Ecto neural progenitor cell (in vitro differentiated cells): ENCODE results near the gene ADGRB3.
"Not testable (repeated sequence)": the region's sequence is repeated elsewhere in the genome, so short reads cannot be mapped to it uniquely, and the experiment has no call there.

ENCODE experiments used
- DNase-seq: peaks from one replicate; pipeline ENCODE4 v3.0.0-alpha.2; 2018; ENCODE audit warnings: low spot score

The ADGRB3 gene

DNA sequence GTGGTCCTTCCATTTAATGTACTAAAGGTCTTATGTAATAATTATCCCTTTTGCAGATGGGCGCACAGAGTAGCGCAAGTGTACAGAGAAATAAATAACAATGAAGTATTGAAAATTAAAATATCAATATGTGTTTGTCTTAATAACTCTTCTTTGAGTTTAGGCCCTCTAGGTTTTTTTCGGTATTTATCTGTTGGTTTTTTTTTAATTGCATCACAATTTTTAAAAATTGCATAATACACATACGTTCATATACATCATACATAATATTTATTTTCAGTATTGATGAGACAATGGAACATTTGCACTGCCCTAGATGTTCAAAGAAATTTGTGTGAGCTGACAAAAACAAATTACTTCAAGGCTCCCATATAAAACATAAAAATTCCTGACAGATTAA, 15.1 kb downstream of the ADGRB3 start:
- no peak for DNase-seq

DNA sequence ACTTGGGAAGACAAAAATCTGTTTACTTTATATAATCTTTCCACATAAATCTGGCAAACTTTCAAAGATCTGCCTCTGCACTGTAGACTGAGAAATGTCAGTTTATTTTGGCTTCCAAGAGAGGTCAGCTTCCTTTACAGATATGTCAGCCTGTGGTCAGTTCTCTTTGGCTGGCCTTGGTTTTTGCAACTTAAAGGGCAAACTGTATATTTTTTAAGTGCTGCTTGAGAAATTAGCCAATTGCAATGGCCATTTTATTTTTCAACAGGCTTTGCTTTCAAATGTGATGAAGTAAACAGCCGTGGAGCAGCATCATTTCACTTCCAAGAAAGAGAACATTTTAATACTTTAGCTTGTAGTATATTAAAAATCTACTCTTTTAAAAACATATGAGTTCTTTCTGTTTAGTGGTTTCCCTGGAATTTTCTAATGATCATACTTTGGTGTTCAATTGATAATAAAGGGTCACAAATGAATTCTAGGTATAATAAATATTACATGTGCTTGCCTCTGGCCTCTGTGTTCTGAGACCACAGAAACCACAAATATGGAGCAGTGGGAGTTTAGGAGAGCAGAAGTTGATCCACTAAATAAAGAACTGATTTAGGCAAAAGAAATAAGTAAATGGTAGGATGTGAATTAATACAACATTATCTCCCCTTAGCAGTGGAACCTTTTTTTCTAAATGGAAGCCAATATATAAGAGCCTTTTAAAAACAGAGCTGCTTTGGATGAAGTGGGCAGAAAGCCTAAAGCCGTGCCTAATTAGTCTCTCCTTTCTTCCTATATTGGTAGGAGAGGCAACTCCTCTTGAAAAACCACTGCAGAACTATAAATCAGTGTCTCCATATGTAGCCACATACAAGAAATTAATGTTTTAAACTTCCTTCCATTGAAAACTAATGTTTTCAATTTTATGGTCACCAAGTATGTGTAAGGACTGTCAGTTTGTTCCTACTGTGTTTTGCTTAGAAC, 16.2 kb downstream of the ADGRB3 start:
- no peak for DNase-seq

DNA sequence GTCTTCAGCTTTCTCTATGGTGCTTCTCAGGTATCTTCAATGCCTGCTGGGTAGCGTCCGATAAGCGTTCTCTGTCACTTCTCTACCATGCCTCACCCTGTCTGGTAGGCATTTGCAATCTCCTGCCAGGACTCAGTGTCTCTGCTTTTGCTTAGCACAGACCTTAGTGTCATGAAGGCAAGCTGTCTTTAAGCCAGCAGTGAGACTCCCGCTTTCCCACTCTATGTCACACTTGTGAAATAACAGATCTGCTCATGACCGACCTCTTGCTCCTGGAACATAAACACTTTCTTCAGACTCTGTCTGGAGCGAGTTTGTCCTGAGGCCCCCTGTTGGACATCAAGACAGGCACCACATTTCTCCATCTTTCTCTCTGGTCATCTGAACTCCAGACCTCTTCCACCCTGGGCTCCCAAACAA, 17.0 kb downstream of the ADGRB3 start:
- no peak for DNase-seq

DNA sequence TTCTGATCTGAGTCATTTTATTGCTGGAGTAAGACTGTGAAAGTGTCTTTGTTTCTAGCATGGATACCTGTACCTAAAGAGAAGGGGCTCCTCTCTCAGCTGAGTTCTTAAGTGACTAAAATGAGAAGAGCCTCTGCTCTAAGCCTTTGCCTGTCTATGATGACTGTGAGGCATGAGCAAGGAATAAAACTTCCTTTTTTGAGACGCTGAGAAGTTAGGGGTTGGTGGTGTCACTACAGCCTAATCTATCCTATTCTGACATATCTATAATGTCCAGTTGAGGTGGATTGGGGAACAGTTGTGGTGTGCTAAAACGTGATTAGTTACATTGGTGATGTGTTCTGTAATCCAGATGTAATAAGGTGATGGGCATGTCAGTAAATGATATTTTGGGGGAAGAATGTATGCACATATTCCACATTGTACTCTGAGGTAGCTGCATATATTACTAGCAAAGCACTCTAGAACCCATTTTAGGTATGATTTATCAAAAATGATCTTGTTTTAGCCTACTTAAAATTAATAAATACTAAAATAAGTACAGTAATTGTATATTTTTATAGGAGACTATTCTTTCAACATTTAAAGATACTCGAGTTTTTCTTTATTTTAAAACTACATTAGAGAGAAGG, 18.1 kb downstream of the ADGRB3 start:
- no peak for DNase-seq

DNA sequence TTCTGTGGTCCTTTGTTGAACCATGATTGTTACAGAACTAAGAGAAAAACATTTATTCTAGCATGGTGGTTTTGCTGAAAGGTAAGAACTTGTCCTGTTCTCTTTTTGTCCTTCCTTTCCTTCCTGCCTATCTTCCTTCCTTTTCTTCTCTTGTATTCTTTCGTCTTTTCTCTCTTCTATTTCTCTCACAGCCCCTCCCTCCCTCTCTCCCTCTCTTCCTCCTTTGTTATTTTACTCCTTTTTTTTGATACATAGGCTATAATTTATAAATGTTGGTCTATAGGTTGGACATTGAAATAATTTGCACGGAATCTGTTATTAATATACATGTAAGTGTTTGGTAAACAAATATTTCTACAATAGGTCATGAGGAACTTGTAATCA, 18.6 kb downstream of the ADGRB3 start:
- DNase-seq: no peak

DNA sequence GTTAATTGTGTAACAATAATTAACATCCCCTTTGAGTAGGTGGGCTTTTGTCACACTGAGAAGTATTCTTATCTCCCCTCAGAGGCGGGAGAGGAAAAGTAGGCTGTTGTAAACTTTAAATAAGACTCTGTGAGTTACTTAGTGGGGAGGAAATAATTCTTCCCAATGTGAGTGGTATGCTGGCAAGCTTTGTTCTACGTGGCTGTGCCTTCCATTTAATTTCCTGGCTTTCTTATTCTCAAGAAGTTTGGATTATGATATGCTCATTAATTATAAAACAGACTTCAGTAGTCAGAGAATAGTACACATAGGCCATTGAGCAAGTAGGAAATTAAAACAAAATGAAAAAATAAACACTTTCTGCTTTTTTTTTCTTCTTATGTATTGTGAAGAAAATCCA, 19.1 kb downstream of the ADGRB3 start:
- no peak for DNase-seq

DNA sequence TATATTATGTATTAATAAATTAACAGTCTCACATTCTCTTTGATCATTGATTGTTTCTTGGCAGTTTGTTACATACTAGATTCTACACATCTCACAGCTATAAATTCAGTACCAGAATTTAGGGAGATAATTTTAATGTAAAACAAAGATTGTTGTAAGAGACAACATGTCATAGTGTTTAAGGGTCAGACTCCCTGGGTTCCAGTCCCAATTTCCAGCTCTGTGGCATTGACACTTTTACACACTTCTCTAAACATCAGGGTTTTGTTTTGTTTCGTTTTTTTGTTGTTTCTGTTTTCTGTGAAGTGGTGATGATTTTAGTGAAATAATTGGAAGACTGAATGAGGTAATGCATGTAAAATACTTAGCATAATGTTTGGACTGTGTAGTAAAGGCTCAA, 19.9 kb downstream of the ADGRB3 start:
- DNase-seq: no peak

DNA sequence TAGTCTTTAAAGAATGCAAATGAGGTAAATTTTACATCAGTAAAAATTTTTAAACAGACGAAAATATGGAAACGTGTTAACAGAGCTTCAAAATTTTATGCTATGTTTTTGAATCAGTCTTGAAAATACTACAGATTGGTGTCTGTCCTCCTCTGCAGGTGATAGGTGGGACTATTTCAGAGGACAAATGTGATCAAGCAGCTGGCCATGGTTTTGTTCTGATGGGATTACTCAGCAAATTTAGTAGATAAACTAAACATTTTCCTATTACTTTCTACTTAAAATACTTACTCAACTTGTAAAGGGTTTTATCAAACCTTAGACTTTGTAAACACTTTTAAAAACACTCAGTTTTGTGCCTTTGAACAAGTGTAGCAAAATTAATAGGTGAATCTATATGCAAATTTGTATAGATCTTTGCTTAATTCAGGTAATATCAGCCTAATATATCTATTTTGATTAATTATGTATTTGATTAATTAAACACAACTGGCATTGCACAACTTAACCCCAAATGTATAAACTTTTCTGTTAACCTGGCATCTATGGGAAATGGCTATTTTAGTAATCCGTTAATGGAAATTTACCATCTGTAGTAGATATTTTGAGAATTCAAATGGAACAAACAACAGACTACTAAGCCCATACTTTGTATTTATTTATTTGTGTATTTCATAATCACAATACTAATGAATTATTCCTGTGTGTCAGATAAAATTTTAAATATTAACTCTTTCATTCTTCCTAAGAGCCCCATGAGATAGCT, 22.5 kb downstream of the ADGRB3 start:
- DNase-seq: no peak

DNA sequence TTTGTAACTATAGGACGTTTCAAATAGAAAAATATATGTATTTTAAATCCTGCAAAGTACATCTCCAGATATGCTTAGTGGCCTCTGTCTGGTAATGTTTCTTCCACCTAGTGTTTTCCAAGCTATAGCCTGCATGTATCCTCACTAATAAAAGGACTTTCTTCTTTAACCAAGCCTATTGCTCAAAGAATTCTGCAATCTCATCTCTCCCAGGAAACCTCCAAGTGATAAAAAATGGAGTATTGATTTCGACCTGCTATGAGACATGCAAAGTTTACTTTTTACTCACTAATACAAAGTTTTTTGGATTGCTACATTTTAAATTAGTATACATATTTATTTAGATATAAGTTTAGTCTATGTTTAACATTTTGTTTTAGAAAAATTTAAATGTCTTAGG, 23.3 kb downstream of the ADGRB3 start:
- no peak for DNase-seq

DNA sequence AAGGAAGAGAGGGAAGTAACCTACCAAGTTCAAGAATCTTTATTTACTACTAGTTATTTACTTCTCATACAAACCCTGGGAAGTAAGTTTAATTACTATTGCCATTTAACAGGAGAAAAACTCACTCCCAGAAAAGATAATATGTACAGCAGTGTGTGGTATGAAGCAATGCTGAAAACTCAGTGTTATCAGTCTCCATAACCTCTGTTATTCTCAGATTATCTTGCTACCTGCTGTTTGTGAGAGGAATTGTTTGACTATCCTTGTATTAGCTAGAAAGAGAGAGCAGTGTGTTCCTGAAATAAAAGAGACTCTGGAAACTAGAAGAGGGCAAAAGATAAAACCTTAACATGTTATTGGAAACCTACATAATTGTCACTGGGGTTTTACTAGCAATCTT, 38.2 kb downstream of the ADGRB3 start:
- DNase-seq: no peak

DNA sequence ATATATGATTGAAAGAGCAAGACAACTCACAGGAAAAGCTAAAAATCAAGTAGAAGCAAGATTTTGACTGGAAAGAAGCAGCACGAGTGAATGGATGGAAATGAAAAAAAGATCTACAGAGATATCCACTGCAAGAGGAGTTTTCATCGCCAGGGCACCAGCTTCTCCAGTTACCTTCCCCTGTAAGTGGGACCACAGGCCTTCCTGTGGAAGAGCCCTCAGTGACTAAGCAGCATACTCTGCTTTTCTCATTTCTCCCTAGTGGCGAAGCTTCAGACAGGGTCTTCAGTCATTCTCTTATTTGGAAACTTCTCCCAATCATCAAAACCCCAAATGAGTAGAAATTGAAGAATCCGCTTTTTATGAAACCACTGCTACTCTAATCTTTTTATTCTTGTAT, 40.5 kb downstream of the ADGRB3 start:
- DNase-seq: no peak

DNA sequence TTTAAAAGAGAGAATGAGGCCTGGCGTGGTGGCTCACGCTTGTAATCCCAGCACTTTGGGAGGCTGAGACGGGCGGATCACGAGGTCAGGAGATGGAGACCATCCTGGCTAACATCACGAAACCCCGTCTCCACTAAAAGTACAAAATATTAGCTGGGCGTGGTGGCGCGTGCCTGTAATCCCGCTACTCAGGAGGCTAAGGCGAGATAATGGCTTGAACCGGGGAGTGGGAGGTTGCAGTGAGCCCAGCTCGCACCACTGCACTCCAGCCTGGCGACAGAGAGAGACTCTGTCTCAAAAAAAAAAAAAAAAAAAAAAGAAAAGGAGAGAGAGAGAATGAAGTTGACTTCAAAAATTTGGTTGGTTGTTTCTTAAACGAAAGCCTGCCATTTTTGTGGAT, 41.0 kb downstream of the ADGRB3 start:
- not testable (repeated sequence) for DNase-seq

DNA sequence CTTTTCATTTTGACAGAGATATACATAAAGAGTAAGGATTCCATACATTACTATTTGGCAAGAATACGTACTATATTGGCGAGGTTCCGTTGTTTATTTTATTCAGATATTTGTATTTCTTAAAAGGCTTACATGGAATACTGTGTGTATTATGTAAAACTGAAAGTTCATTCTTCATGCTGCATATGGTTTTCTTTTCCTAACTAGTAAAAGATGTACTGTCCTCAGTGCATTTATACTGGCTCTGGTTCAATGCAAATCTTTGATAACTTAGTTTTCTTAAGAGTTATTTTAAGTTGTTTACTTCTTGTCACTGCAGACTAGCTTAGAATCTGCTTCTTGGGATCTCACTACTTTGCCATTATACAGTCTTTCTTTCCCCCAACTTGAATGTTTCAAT, 42.0 kb downstream of the ADGRB3 start:
- no peak for DNase-seq

DNA sequence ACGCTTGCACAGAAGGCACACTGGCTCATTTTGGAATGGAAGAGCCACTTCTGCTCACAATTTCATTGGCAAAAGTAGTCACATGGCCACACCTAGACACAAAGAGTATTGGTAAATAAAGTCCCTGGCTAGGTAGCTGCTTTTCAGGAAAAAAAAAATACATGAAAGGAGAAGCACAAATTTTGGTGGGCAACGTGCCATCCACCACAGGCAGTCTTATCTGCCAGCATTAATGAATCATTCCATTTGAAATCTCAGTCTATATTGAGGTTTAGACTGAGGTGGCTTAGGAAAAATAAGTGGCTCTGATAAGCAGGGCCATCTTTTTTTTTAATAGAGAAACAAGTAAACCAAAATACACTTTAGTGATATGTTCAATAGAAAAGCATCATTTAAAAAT, 44.3 kb downstream of the ADGRB3 start:
- DNase-seq: no peak

DNA sequence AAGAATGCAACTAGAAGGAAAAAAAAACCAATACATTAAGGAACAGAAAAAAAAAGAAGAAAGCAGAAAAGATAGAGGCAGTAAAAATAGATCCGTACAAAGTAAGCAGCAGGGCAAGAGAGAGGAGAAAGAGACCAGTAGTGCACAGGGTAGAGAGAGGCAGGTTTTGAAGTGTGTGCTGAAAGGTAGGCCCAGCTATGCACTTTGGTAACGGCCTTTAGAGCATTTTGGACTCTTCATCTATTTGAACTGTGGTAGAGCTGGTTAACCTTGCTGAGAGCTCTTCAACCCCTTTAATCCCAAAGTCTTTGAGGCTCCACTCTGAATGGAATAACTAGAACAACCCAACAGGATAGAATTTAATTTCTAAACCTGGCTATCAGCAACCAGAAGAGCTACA, 45.2 kb downstream of the ADGRB3 start:
- DNase-seq: no peak

DNA sequence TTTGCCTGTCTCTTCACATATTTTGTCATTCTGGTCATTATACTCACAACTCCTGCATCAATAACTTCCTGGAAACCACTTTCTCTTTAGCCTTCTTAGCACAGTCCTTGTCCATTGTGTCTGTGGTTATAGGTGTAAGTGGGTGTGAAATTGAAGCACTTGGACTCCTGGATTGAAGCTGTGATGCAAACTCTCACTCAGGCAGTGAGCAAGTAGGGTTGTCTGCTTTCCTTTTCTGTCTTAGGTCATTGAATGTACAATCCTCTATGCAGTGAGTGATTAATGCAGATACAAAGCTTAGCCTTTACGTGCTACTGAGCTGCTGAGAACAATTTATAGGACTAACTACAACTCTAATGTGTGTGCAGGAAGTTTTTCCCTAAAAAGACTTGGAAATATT, 54.8 kb downstream of the ADGRB3 start:
- DNase-seq: no peak

DNA sequence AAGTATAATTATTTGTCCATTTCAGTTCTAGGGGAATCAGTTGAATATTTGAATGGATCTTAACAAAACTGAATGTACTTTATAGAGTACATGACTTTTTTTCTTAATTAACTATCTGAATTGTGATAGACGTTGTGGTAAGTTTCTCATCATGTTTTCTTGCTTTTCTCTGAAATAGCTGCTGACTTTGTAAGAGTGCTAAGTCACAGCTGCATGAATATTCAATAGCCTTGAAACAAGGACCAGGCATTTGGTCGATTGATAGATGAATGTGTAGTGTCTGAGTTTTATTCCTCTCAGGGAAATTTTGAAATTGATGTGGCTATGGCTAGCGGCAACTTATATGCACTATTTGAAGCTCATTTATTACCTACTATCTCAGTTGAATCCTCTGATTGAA, 56.0 kb downstream of the ADGRB3 start:
- no peak for DNase-seq

DNA sequence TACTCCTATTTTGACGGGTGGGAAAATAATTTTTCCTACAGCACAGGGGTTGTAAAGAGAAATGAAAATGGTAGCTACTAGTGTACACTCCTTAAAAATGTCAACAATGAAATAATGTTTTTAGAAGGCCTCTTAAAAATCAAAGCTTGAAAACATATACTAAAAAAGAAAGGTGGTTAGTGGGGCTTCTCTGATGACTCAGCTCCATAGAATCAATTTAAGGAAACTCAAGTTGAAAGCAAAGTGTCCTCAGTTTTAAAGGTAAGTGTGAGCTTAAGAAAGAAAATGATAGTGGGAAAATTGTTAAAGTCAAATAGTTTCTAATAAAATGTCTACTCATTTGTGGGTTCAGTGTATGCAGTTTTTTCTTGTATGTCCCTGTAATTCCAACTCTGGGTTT, 58.2 kb downstream of the ADGRB3 start:
- DNase-seq: no peak

DNA sequence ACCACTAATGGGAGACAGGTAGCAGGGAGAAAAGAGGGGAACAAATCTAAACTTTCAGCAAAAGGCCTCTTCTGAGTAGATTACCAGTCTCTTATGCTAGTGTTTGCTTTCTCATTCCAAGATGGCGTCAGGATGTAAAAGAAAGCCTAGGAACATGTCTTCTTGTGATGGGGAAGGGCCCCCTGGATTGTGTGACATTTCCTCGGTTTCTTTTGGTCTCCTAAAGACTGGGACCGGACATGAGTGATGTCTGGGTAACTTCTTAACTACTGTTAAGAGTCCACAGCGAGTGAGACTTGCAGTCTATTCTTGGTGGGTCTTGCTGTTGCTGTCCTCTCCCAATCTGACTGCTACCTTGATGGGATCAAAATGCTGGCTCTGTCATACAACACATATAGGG, 60.3 kb downstream of the ADGRB3 start:
- no peak for DNase-seq

DNA sequence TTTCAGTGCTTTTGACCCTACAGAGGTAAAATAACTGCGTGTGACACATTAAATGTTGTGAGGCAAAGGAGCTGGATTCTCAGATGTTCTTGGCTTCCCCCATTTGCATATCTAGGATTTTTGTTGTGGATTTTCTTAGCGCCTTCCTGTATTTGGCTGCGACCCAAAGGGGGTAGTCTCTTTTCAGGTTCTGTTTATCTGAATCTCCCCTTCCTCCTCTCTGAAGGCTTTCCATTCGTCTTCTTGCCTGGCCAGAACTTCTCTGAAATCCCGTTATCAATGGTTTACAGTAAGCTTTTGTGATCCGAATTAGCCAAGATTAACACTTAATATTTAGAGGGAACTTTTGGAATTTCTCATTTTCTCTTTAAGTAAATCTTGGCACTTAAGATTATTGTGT, 60.8 kb downstream of the ADGRB3 start:
- DNase-seq: no peak

DNA sequence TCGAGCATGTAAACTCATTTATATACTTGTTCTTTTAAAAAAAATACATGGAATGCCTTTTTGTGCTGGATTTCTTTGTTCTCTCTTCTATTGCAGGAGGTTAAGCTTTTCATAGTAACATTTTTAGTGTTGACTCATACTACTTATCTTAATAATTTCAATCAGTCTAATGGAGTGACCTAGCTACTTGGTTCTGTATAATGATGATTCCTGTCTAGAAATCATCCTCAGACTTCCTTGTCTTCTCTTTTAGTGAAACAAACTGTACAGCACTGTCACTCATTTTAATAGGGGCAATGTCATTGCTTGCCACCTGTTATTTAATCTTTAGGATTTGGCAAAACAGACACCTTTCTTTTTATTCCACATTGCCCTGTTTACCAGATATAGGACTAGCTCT, 62.3 kb downstream of the ADGRB3 start:
- no peak for DNase-seq

DNA sequence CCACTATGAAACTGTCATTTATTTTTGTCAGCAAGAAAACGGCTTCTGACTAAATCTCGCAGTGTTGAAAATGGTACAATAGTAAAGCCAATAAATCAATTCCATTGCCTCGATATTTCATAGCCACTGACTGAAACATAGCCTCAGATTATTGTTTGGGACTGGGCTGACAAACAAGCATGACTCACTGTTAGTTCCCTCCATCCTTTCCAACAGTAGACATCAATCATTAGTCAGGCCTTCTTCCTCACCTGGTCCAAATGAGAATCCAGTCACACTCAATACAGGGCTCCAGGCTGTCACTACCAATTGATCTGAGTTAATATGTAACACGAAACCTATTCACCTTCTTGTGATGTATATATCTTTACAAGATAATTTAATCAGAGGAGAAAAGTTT, 66.1 kb downstream of the ADGRB3 start:
- no peak for DNase-seq

DNA sequence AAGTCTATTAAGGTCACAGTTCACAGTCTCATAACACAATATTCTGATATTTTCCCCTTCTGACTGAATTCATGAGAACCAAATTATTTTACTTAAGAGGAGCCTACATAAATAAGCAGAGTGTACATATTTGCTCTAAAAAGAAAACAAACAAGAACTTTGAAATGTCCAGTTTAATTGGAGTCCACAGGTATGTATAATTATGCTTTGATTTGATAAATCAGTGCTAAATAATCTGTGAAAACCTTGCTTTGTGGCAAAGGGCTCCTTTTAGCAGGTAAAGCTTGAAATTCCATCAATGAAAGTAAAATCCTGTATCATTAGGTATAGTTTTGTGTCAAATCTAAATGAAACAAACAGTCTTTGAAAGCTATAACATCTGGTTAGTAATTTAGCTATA, 69.4 kb downstream of the ADGRB3 start:
- no peak for DNase-seq
